Measurements from ENCODE around the gene FCRLA.

Gene FCRLA

DNA sequence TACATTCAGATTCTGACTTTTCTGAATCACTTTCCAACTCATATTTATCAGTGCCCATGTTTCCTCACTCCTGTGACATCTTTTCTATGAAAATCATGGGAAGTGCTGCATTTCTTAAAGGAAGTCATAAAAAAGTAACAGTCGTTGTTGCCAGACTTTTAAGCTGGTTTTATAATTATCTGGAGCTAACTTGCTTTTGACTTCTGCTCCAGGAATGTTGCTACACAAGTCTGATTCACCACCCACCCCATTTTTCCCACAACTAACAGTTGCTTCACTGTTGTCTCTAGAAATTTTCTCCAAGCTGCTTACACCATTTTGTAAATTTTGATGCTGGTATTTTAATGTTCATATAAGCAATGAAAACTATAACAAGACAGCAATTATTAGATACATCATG lies 26.5 kb downstream of the FCRLA start:
- TF ChIP-seq, protein P1, sequence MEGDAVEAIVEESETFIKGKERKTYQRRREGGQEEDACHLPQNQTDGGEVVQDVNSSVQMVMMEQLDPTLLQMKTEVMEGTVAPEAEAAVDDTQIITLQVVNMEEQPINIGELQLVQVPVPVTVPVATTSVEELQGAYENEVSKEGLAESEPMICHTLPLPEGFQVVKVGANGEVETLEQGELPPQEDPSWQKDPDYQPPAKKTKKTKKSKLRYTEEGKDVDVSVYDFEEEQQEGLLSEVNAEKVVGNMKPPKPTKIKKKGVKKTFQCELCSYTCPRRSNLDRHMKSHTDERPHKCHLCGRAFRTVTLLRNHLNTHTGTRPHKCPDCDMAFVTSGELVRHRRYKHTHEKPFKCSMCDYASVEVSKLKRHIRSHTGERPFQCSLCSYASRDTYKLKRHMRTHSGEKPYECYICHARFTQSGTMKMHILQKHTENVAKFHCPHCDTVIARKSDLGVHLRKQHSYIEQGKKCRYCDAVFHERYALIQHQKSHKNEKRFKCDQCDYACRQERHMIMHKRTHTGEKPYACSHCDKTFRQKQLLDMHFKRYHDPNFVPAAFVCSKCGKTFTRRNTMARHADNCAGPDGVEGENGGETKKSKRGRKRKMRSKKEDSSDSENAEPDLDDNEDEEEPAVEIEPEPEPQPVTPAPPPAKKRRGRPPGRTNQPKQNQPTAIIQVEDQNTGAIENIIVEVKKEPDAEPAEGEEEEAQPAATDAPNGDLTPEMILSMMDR (IDR thresholded peaks at IDR 0.05; ENCODE audit: low read depth, low read length): no peak
- no peak overlapping the region for H3K4me3 ChIP-seq (ENCODE audit: low read depth, low read length)

DNA sequence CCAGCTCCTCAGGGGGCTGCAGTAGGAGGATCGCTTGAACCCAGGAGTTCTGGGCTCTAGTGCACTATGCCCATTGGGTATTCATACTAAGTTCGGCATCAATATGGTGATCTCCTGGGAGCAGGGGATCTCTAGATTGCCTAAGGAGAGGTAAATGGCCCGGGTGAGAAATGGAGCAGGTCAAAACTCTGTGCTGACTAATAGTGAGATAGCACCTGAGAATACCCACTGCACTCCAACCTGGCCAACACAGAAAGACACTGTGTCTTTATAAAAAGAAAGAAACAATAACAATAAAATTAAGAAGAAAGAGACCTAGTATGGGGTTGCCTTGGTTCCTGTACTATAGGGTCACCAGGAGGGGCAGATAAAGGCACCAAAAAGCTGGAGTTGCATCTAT lies 28.8 kb downstream of the FCRLA start:
- TF ChIP-seq, protein P1 (IDR thresholded peaks at IDR 0.05; ENCODE audit: low read depth, low read length): no peak

DNA sequence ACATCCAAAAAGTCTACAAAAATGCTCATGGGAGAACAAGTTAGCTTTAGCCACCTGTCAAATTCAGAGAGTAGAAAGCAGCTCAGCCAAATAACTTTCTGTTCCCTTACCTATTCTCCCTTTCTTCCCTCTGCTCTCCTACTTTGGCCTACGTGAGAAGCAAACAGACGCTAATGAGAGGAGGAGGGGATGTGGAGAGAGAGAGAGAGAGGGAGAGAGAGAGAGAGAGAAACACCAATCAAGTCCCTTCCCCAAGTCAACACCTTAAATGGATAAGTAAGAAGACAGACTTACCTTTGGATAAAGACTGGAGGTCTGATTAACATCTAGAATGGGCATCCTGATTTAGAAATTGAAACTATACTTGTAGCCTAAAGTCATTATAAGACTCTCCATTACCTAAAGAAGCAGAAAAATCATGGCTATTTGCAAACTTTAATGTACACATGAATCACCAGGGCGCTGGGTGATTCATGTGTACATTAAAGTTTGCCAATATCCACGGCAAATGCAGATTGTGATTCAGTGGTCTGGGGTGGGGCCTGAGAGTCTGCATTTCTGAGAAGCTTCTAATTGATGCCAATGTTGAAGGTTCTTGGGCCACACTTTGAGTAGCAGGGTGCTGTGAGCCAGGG lies 29.4 kb downstream of the FCRLA start:
- TF ChIP-seq, protein P1 (IDR thresholded peaks at IDR 0.05; ENCODE audit: low read depth, low read length): no peak
- H3K4me3 ChIP-seq (ENCODE audit: low read depth, low read length): no peak overlapping the region

More for the DNA sequence above, 28.8 kb downstream of the FCRLA start:
- H3K4me3 ChIP-seq (ENCODE audit: low read depth, low read length): no peak overlapping the region

- TF ChIP-seq, protein P1 (IDR thresholded peaks at IDR 0.05; ENCODE audit: low read depth, low read length): no peak
- H3K4me3 ChIP-seq (ENCODE audit: low read depth, low read length): no peak overlapping the region
Measured at GRCh38 chr1:161737625-161738024, 30.6 kb downstream of the FCRLA start.

GRCh38 chr1:161738627-161739287 lies 31.7 kb downstream of the FCRLA start:
- no peak overlapping the region for H3K4me3 ChIP-seq (ENCODE audit: low read depth, low read length)
- TF ChIP-seq, protein P1 (IDR thresholded peaks at IDR 0.05; ENCODE audit: low read depth, low read length): peak; percentile 23; the same call in 1 of the 2 replicates

- TF ChIP-seq, protein P1 (IDR thresholded peaks at IDR 0.05; ENCODE audit: low read depth, low read length): no peak
- no peak overlapping the region for H3K4me3 ChIP-seq (ENCODE audit: low read depth, low read length)
Measured at GRCh38 chr1:161739865-161740566, 33.0 kb downstream of the FCRLA start.

DNA sequence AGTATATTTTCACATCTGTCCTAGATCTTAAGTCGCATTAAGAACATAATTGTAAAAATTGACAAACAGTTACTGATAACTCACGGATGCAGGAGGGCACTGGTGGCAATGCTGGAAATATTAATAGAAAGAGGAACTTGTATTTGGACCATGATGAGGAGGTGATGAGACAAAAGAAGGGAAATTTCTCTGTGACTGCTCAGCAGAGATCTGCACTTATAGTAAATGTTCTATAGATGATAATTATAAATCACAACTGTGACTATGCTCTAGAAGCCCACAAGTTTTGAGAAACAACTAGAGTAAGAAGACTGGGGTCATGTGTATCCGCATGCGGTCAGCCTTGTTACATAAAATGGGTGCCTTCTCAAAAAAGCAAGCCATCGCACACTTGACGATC lies 33.9 kb downstream of the FCRLA start:
- TF ChIP-seq, protein P1 (IDR thresholded peaks at IDR 0.05; ENCODE audit: low read depth, low read length): no peak
- no peak overlapping the region for H3K4me3 ChIP-seq (ENCODE audit: low read depth, low read length)
